NCI-H2196 treated with DMSO at 0.1 percent for 48 hours (cell line): ENCODE data around the gene MYG1.
"Not testable (repeated sequence)": the region's sequence is repeated elsewhere in the genome, so short reads cannot be mapped to it uniquely, and the experiment has no call there.

Experiments
- DNase-seq: peaks from one replicate; lab custom pipeline; 2025; ENCODE audit not compliant: unreplicated experiment; lab: John Stamatoyannopoulos, UW

MYG1 gene

GRCh38 chr12:53279888-53280498 lies 19.5 kb upstream of the MYG1 start:
- DNase-seq, result no peak

- DNase-seq, result no peak
These were observed 13.0 kb upstream of the MYG1 start for GRCh38 chr12:53286448-53286847.

GRCh38 chr12:53287741-53288216 lies 11.7 kb upstream of the MYG1 start:
- peak; percentile 16 for DNase-seq

- DNase-seq, result no peak
These were observed 11.2 kb upstream of the MYG1 start for GRCh38 chr12:53288322-53288721.

- no peak for DNase-seq
These were observed 9.6 kb upstream of the MYG1 start for GRCh38 chr12:53289891-53290290.

GRCh38 chr12:53290661-53291060 lies 8.8 kb upstream of the MYG1 start:
- no peak for DNase-seq

- peak; percentile 79 for DNase-seq
These were observed 7.1 kb upstream of the MYG1 start for GRCh38 chr12:53292426-53292825.

GRCh38 chr12:53295070-53295890 lies 4.2 kb upstream of the MYG1 start, which contains the start of gene PFDN5:
PFDN5 (plus strand) TSS chr12:53295542; CDS start chr12:53295568, 26 bp downstream.
- DNase-seq, result peak; percentile 85

GRCh38 chr12:53295891-53296219 lies 3.6 kb upstream of the MYG1 start:
- no peak for DNase-seq

GRCh38 chr12:53297106-53297505 lies 2.4 kb upstream of the MYG1 start:
- not testable (repeated sequence) for DNase-seq

- DNase-seq, result no peak
These were observed 1.3 kb upstream of the MYG1 start for GRCh38 chr12:53298164-53298563.

GRCh38 chr12:53299101-53299453 lies 418 bp upstream of the MYG1 start:
- DNase-seq, result no peak

- no peak for DNase-seq
These were observed 692 bp downstream of the MYG1 start for GRCh38 chr12:53300187-53300586.

GRCh38 chr12:53302903-53303302 lies 3.4 kb downstream of the MYG1 start:
- DNase-seq, result no peak

- no peak for DNase-seq
These were observed 7.3 kb downstream of the MYG1 start for GRCh38 chr12:53306826-53307225.

GRCh38 chr12:53308276-53308675 lies 8.8 kb downstream of the MYG1 start:
- no peak for DNase-seq

GRCh38 chr12:53313996-53314395 lies 14.5 kb downstream of the MYG1 start:
- DNase-seq, result no peak

- no peak for DNase-seq
These were observed 21.1 kb downstream of the MYG1 start for GRCh38 chr12:53320352-53321195.

GRCh38 chr12:53324113-53324778 lies 24.8 kb downstream of the MYG1 start:
- no peak for DNase-seq

- peak; percentile 93 for DNase-seq
These were observed 25.4 kb downstream of the MYG1 start for GRCh38 chr12:53324779-53325510.
